HL-60 (cell line): ENCODE data around the gene CWC25.

ENCODE experiments used
- DNase-seq, 2 experiments: peaks; one replicate each; pipeline ENCODE4 v3.0.0-alpha.2; 2010 to 2020; ENCODE audit warnings: low read depth in 1 of 2, low spot score in 1 of 2
- H3K27ac ChIP-seq: fragments of 250-450 bp; sonication (Bioruptor Pico); replicated peaks from 2 replicates; pipeline ENCODE4 v1.5.1; 2020; ENCODE audit warnings: mild to moderate bottlenecking, moderate library complexity
- H3K27me3 ChIP-seq: fragments of 250-450 bp; sonication (Bioruptor Pico); 2 replicates; pipeline ENCODE4 v1.5.1; 2021; ENCODE audit warnings: mild to moderate bottlenecking, moderate library complexity; ENCODE audit not compliant: insufficient read depth, poor library complexity, severe bottlenecking
- H3K4me3 ChIP-seq: replicated peaks from 2 replicates; pipeline ENCODE4 v1.5.1; 2011; ENCODE audit warnings: mild to moderate bottlenecking, control low read depth, low read length; ENCODE audit not compliant: insufficient read depth
- CTCF ChIP-seq: IDR thresholded peaks from one replicate; pipeline ENCODE4 v1.5.1; 2011; ENCODE audit warnings: low read length, control low read depth, inconsistent platforms; ENCODE audit not compliant: insufficient read depth
- GABPA ChIP-seq: IDR thresholded peaks from 2 replicates; pipeline ENCODE4 v1.6.1; 2012; ENCODE audit warnings: low read depth
- POLR2AphosphoS5 ChIP-seq: IDR thresholded peaks from 2 replicates; pipeline ENCODE4 v1.6.1; 2012; ENCODE audit warnings: low read depth
- REST ChIP-seq: IDR thresholded peaks from 2 replicates; pipeline ENCODE4 v1.6.1; 2012; ENCODE audit warnings: low read depth; ENCODE audit not compliant: insufficient replicate concordance
- SPI1 ChIP-seq: IDR thresholded peaks from 2 replicates; pipeline ENCODE4 v1.6.1; 2012; ENCODE audit warnings: low read depth, mild to moderate bottlenecking, borderline replicate concordance

CWC25 gene

GRCh38 chr17:38761612-38762011 lies 63.5 kb downstream of the CWC25 start:
- TF ChIP-seq SPI1 = no peak
- TF ChIP-seq CTCF = peak; percentile 13
- TF ChIP-seq POLR2AphosphoS5 = no peak
- no peak for TF ChIP-seq GABPA
- no peak for TF ChIP-seq REST
- peak in 1 of 2 experiments; percentile 37 for DNase-seq
- no peak overlapping the region for H3K4me3 ChIP-seq
- H3K27me3 ChIP-seq = no peaks in the 10 kb centered on the region
- H3K27ac ChIP-seq = no peak overlapping the region

- DNase-seq = no peak
- H3K27me3 ChIP-seq = peaks cover 26% of the 10 kb centered on the region
- H3K27ac ChIP-seq = peak overlapping the region; percentile 80
- no peak for TF ChIP-seq POLR2AphosphoS5
- TF ChIP-seq CTCF = no peak
- no peak for TF ChIP-seq GABPA
- TF ChIP-seq REST = no peak
- no peak for TF ChIP-seq SPI1
- H3K4me3 ChIP-seq = peak overlapping the region; percentile 99
Measured at GRCh38 chr17:38753071-38753506, 72.0 kb downstream of the CWC25 start.

GRCh38 chr17:38752308-38753070 lies 72.6 kb downstream of the CWC25 start, which contains the start of gene PSMB3:
PSMB3 (plus strand) TSS chr17:38752741; CDS start chr17:38752827, 86 bp downstream.
- peak within 1 kb of the TSS; percentile 80 for H3K27ac ChIP-seq
- peak; percentile 100 for DNase-seq
- TF ChIP-seq SPI1 (peak; percentile 100), REST (no peak), POLR2AphosphoS5 (peak; percentile 50; the same call in 1 of the 2 replicates), GABPA (peak; percentile 74)

More at GRCh38 chr17:38752308-38753070, 72.6 kb downstream of the CWC25 start, which contains the start of gene PSMB3:
- Histone ChIP-seq H3K4me3 (peak within 1 kb of the TSS; percentile 99), H3K27me3 (peaks cover 30% of the 10 kb centered on the region)
